HCT116 (cell line): ENCODE measurements around the gene ANO4.

Experiments used
- CTCF ChIP-seq, 3 experiments: fragments of 200-600 bp in 1 of 3; sonication (generic) in 1 of 3; IDR thresholded peaks in 2 of 3; conservative IDR thresholded peaks in 1 of 3; 2 replicates each; pipeline ENCODE4 v1.5.1; 2012 to 2017; ENCODE audit warnings: low read depth in 2 of 3, low read length in 2 of 3, antibody characterized with exemption in 1 of 3, borderline replicate concordance in 1 of 3, control low read depth in 1 of 3, mild to moderate bottlenecking in 1 of 3, mixed read lengths in 1 of 3, mixed run types in 1 of 3, moderate library complexity in 1 of 3; ENCODE audit not compliant: insufficient read depth in 1 of 3
- JUND ChIP-seq: IDR thresholded peaks from 2 replicates; pipeline ENCODE4 v1.6.1; 2012
- MAX ChIP-seq: IDR thresholded peaks from 2 replicates; pipeline ENCODE4 v1.6.1; 2012
- YY1 ChIP-seq: IDR thresholded peaks from 2 replicates; pipeline ENCODE4 v1.6.1; 2011; ENCODE audit warnings: low read length, low read depth, moderate library complexity, mild to moderate bottlenecking; ENCODE audit not compliant: insufficient replicate concordance; ENCODE audit errors: extremely low read depth

- TF ChIP-seq CTCF (IDR thresholded peaks at IDR 0.05 in 2 of 3, conservative IDR thresholded peaks at IDR 0.05 in 1 of 3; ENCODE audit: borderline replicate concordance in 1 of 3, insufficient read depth in 1 of 3, low read depth in 2 of 3, low read length in 2 of 3) (no peak), JUND (no peak), YY1 (no peak), MAX (no peak)
These were observed 270.1 kb downstream of the ANO4 start for GRCh38 chr12:101064721-101065120.
